ENCODE data around the gene RNF130.

- TF ChIP-seq CTCF (conservative IDR thresholded peaks at IDR 0.05; ENCODE audit: low read depth, low read length) (no peak), EZH2 (IDR thresholded peaks at IDR 0.05; ENCODE audit: borderline replicate concordance, low read depth, low read length, poor library complexity, severe bottlenecking) (no peak)
These were observed 12.2 kb downstream of the RNF130 start for GRCh38 chr5:180059326-180059725.

Data from A673 (cell line).